ENCODE measurements around the gene ADGRL3. TPM values are rescaled to one million over a fixed set of nuclear protein-coding genes. Genes with fewer than 3 reads are reported as not detected.

Gene ADGRL3
- total and polyA plus RNA-seq, 4 donors = 0.07 to 1.7 (median 0.82) TPM

- no peak overlapping the region for H3K4me3 ChIP-seq (ENCODE audit: low read depth in 1 of 3, low read length in 3 of 3)
- no peak overlapping the region for H3K27ac ChIP-seq (ENCODE audit: low read depth in 1 of 2, low read length in 2 of 2)
- no peak overlapping the region for H3K9ac ChIP-seq (ENCODE audit: low read depth in 1 of 2, low read length in 2 of 2)
- peaks cover 0 to 3% (median 2%) of the 10 kb centered on the region in 4 donors for H3K9me3 ChIP-seq (ENCODE audit: control insufficient read depth in 4 of 4, low read length in 3 of 4)
- no peaks in the 10 kb centered on the region for H3K36me3 ChIP-seq (ENCODE audit: control insufficient read depth in 4 of 4, insufficient read depth in 3 of 4, low read depth in 1 of 4, low read length in 3 of 4)
- TF ChIP-seq RAD21 (IDR thresholded peaks at IDR 0.05) (no peak), MAX (IDR thresholded peaks at IDR 0.05) (no peak), JUND (IDR thresholded peaks at IDR 0.05) (no peak)
- peaks cover 0 to 4% (median 2%) of the 10 kb centered on the region in 4 donors for H3K27me3 ChIP-seq (ENCODE audit: control insufficient read depth in 4 of 4, insufficient read depth in 4 of 4, low read length in 3 of 4)
- DNase-seq (ENCODE audit: low spot score) = no peak
- 19% methylated on average over 5 of the region's 5 CpGs for WGBS
- no peaks in the 10 kb centered on the region for H3K4me1 ChIP-seq (ENCODE audit: control insufficient read depth in 4 of 4, insufficient read depth in 4 of 4, low read length in 3 of 4)
Measured at GRCh38 chr4:61180405-61180804, 19.7 kb upstream of the ADGRL3 start.

- WGBS = 92% methylated on average over 1 of the region's 1 CpG
Measured at GRCh38 chr4:61182915-61183314, 17.2 kb upstream of the ADGRL3 start.

GRCh38 chr4:61185288-61185687, 14.8 kb upstream of the ADGRL3 start:
- H3K27ac ChIP-seq (ENCODE audit: low read depth in 1 of 2, low read length in 2 of 2) = no peak overlapping the region
- H3K36me3 ChIP-seq (ENCODE audit: control insufficient read depth in 4 of 4, insufficient read depth in 3 of 4, low read depth in 1 of 4, low read length in 3 of 4) = no peaks in the 10 kb centered on the region
- no peak for TF ChIP-seq NR2F2 (IDR thresholded peaks at IDR 0.05)
- no peak for TF ChIP-seq RAD21 (IDR thresholded peaks at IDR 0.05)
- no peak for TF ChIP-seq JUND (IDR thresholded peaks at IDR 0.05)
- no peak for TF ChIP-seq EGR1 (IDR thresholded peaks at IDR 0.05; ENCODE audit: low read depth in 2 of 2)
- no peak for TF ChIP-seq YY1 (IDR thresholded peaks at IDR 0.05)
- TF ChIP-seq ZBTB33 (IDR thresholded peaks at IDR 0.05) = no peak
- no peak for TF ChIP-seq FOXA1 (IDR thresholded peaks at IDR 0.05)
- TF ChIP-seq TAF1 (conservative IDR thresholded peaks at IDR 0.05) = no peak
- H3K4me3 ChIP-seq (ENCODE audit: low read depth in 1 of 3, low read length in 3 of 3) = no peak overlapping the region
- H3K4me1 ChIP-seq (ENCODE audit: control insufficient read depth in 4 of 4, insufficient read depth in 4 of 4, low read length in 3 of 4) = no peaks in the 10 kb centered on the region
- no peak overlapping the region for H3K9ac ChIP-seq (ENCODE audit: low read depth in 1 of 2, low read length in 2 of 2)
- peaks cover 0 to 3% (median 0%) of the 10 kb centered on the region in 4 donors for H3K27me3 ChIP-seq (ENCODE audit: control insufficient read depth in 4 of 4, insufficient read depth in 4 of 4, low read length in 3 of 4)
- H3K9me3 ChIP-seq (ENCODE audit: control insufficient read depth in 4 of 4, low read length in 3 of 4) = peaks cover 0 to 3% (median 3%) of the 10 kb centered on the region in 4 donors
- no peak for DNase-seq (ENCODE audit: low spot score)

More at GRCh38 chr4:61182915-61183314, 17.2 kb upstream of the ADGRL3 start:
- Histone ChIP-seq H3K4me3 (ENCODE audit: low read depth in 1 of 3, low read length in 3 of 3) (no peak overlapping the region), H3K27me3 (ENCODE audit: control insufficient read depth in 4 of 4, insufficient read depth in 4 of 4, low read length in 3 of 4) (peaks cover 0 to 4% (median under 1%) of the 10 kb centered on the region in 4 donors), H3K9me3 (ENCODE audit: control insufficient read depth in 4 of 4, low read length in 3 of 4) (peaks cover 0 to 3% (median 3%) of the 10 kb centered on the region in 4 donors), H3K9ac (ENCODE audit: low read depth in 1 of 2, low read length in 2 of 2) (no peak overlapping the region), H3K4me1 (ENCODE audit: control insufficient read depth in 4 of 4, insufficient read depth in 4 of 4, low read length in 3 of 4) (no peaks in the 10 kb centered on the region), H3K27ac (ENCODE audit: low read depth in 1 of 2, low read length in 2 of 2) (no peak overlapping the region), H3K36me3 (ENCODE audit: control insufficient read depth in 4 of 4, insufficient read depth in 3 of 4, low read depth in 1 of 4, low read length in 3 of 4) (no peaks in the 10 kb centered on the region)
- no peak for DNase-seq (ENCODE audit: low spot score)
- TF ChIP-seq RXRA (IDR thresholded peaks at IDR 0.05) (no peak), MAX (IDR thresholded peaks at IDR 0.05) (no peak), NR2F2 (IDR thresholded peaks at IDR 0.05) (no peak), ATF3 (IDR thresholded peaks at IDR 0.05) (no peak), REST (IDR thresholded peaks at IDR 0.05) (no peak), RAD21 (IDR thresholded peaks at IDR 0.05) (no peak)

All from liver (tissue), 9 donors.